WTC11 (cell line): ENCODE data around the gene TCF3. TPM values are rescaled to one million over a fixed set of nuclear protein-coding genes. Genes with fewer than 3 reads are reported as not detected.

Source experiments
- ATAC-seq: fragments of 200-7000 bp; cut with Tn5 transposase; 2 replicates; pipeline ENCODE4 v1.10.0; 2021; ENCODE audit warnings: mild to moderate bottlenecking, moderate library complexity
- CTCF ChIA-PET: fragments of 300-600 bp; sonication (Branson Sonifier 250); formaldehyde crosslinking; loops from one replicate; lab custom pipeline; 2021; ENCODE audit warnings: antibody characterized with exemption; lab: Charles Lee
- POLR2A ChIA-PET: fragments of 350-600 bp; sonication (Branson Sonifier 250); formaldehyde crosslinking; loops from one replicate; lab custom pipeline; 2021; ENCODE audit warnings: antibody characterized with exemption; lab: Charles Lee
- DNase-seq: peaks from one replicate; pipeline ENCODE4 v3.0.0; 2021; ENCODE audit warnings: low spot score
- H3K27ac Mint-ChIP-seq: 2 replicates; pipeline ENCODE4 v1.8.0; 2021; ENCODE audit warnings: mixed read lengths
- H3K27me3 Mint-ChIP-seq: 2 replicates; pipeline ENCODE4 v1.8.0; 2021; ENCODE audit warnings: low read depth, mild to moderate bottlenecking, moderate library complexity, mixed read lengths
- H3K36me3 Mint-ChIP-seq: 2 replicates; pipeline ENCODE4 v1.8.0; 2021; ENCODE audit warnings: mixed read lengths
- H3K4me1 Mint-ChIP-seq: 2 replicates; pipeline ENCODE4 v1.8.0; 2022; ENCODE audit warnings: mixed read lengths
- H3K4me3 Mint-ChIP-seq: 2 replicates; pipeline ENCODE4 v1.8.0; 2021; ENCODE audit warnings: mild to moderate bottlenecking, moderate library complexity, mixed read lengths
- H3K9me3 Mint-ChIP-seq: 2 replicates; pipeline ENCODE4 v1.8.0; 2021; ENCODE audit warnings: mixed read lengths
- ATF3 ChIP-seq: sonication (generic); formaldehyde crosslinking; conservative IDR thresholded peaks from 2 replicates; pipeline ENCODE4 v1.8.1; 2022; ENCODE audit warnings: mild to moderate bottlenecking, missing genetic modification reagents
- CDX4 ChIP-seq: fragments of 250-450 bp; sonication (Bioruptor Pico); IDR thresholded peaks from 2 replicates; pipeline ENCODE4 v1.9.0; 2021; ENCODE audit warnings: moderate library complexity, mild to moderate bottlenecking, inconsistent platforms, borderline replicate concordance
- CTCF ChIP-seq: fragments of 200-600 bp; IDR thresholded peaks from 2 replicates; pipeline ENCODE4 v1.8.0; 2022; ENCODE audit warnings: antibody characterized with exemption
- EMX1 ChIP-seq: fragments of 250-450 bp; sonication (Bioruptor Pico); IDR thresholded peaks from 2 replicates; pipeline ENCODE4 v1.8.0; 2021; ENCODE audit warnings: mild to moderate bottlenecking
- ERG ChIP-seq: fragments of 250-450 bp; sonication (Bioruptor Pico); IDR thresholded peaks from 2 replicates; pipeline ENCODE4 v1.8.0; 2021; ENCODE audit warnings: mild to moderate bottlenecking
- GABPB1 ChIP-seq: sonication (generic); formaldehyde crosslinking; IDR thresholded peaks from 2 replicates; pipeline ENCODE4 v1.8.1; 2023; ENCODE audit warnings: mild to moderate bottlenecking, missing genetic modification reagents
- JAZF1 ChIP-seq: fragments of 250-450 bp; sonication (Bioruptor Pico); IDR thresholded peaks from 2 replicates; pipeline ENCODE4 v1.9.0; 2021; ENCODE audit warnings: moderate library complexity, mild to moderate bottlenecking, inconsistent platforms
- NFATC4 ChIP-seq: fragments of 250-450 bp; sonication (Bioruptor Pico); IDR thresholded peaks from 2 replicates; pipeline ENCODE4 v1.9.0; 2021; ENCODE audit warnings: mild to moderate bottlenecking
- NFE2L1 ChIP-seq: sonication (generic); formaldehyde crosslinking; IDR thresholded peaks from 2 replicates; pipeline ENCODE4 v1.8.1; 2023; ENCODE audit warnings: missing genetic modification reagents
- RELA ChIP-seq: sonication (generic); formaldehyde crosslinking; IDR thresholded peaks from 2 replicates; pipeline ENCODE4 v1.8.1; 2022; ENCODE audit warnings: missing genetic modification reagents, mild to moderate bottlenecking, borderline replicate concordance
- SOX15 ChIP-seq: fragments of 250-450 bp; sonication (Bioruptor Pico); IDR thresholded peaks from 2 replicates; pipeline ENCODE4 v1.9.0; 2021; ENCODE audit warnings: mild to moderate bottlenecking
- SP1 ChIP-seq: sonication (generic); formaldehyde crosslinking; conservative IDR thresholded peaks from 2 replicates; pipeline ENCODE4 v1.8.1; 2022; ENCODE audit warnings: missing genetic modification reagents
- STAT6 ChIP-seq: sonication (generic); formaldehyde crosslinking; conservative IDR thresholded peaks from 2 replicates; pipeline ENCODE4 v1.8.1; 2023; ENCODE audit warnings: mild to moderate bottlenecking, low read depth, missing genetic modification reagents, moderate library complexity
- USF1 ChIP-seq: sonication (generic); formaldehyde crosslinking; IDR thresholded peaks from 2 replicates; pipeline ENCODE4 v1.8.0; 2022; ENCODE audit warnings: mild to moderate bottlenecking, missing genetic modification reagents
- ZNF232 ChIP-seq: sonication (generic); formaldehyde crosslinking; IDR thresholded peaks from 2 replicates; pipeline ENCODE4 v1.8.0; 2022; ENCODE audit warnings: mild to moderate bottlenecking, missing genetic modification reagents
- ZNF263 ChIP-seq: sonication (generic); formaldehyde crosslinking; IDR thresholded peaks from 2 replicates; pipeline ENCODE4 v1.8.1; 2022; ENCODE audit warnings: low read depth, mild to moderate bottlenecking, moderate library complexity, missing genetic modification reagents
- ZNF281 ChIP-seq: sonication (generic); formaldehyde crosslinking; IDR thresholded peaks from 2 replicates; pipeline ENCODE4 v1.8.0; 2023; ENCODE audit warnings: mild to moderate bottlenecking, missing genetic modification reagents
- ZSCAN18 ChIP-seq: fragments of 250-450 bp; sonication (Bioruptor Pico); IDR thresholded peaks from 2 replicates; pipeline ENCODE4 v2.1.2; 2022; ENCODE audit warnings: mild to moderate bottlenecking, moderate library complexity
- total RNA-seq: library from RNA; stranded (reverse); gene quantifications from 3 replicates; pipeline ENCODE4 v1.2.3, GENCODE V29; 2021

Gene TCF3
- total RNA-seq, 1 experiment from 2014 or later = 324 TPM

- H3K36me3 Mint-ChIP-seq = peaks cover 53% of the 10 kb centered on the region
- H3K9me3 Mint-ChIP-seq = no peaks in the 10 kb centered on the region
- ATAC-seq (no peak), DNase-seq (no peak)
- TF ChIP-seq NFATC4 = no peak
- TF ChIP-seq SOX15 = no peak
- no peak for TF ChIP-seq ZNF232 (CRISPR knock-in tag)
- no peak overlapping the region for H3K27ac Mint-ChIP-seq
- no peaks in the 10 kb centered on the region for H3K27me3 Mint-ChIP-seq
- no peak overlapping the region for H3K4me3 Mint-ChIP-seq
- POLR2A ChIA-PET = no interaction called here
- CTCF ChIA-PET = no interaction called here
- no peaks in the 10 kb centered on the region for H3K4me1 Mint-ChIP-seq
These were observed 40.0 kb downstream of the TCF3 start for GRCh38 chr19:1612114-1613086.

GRCh38 chr19:1611353-1611752 is 41.1 kb downstream of the TCF3 start:
- ATAC-seq = no peak
- Mint-ChIP-seq H3K4me1 (peaks cover 4% of the 10 kb centered on the region; the same call in 1 of the 2 replicates), H3K4me3 (no peak overlapping the region), H3K9me3 (no peaks in the 10 kb centered on the region), H3K27me3 (no peaks in the 10 kb centered on the region), H3K36me3 (peaks cover 43% of the 10 kb centered on the region), H3K27ac (no peak overlapping the region)
- ChIA-PET POLR2A (no interaction called here), CTCF (interaction anchor here (0.6 kb wide), 1 partner anchor 65 kb away, joined by 3 read pairs; no protein-coding TSS in a partner anchor)
- TF ChIP-seq ERG (CRISPR knock-in tag) (no peak), ZNF263 (no peak), RELA (no peak), CDX4 (CRISPR knock-in tag) (no peak), NFATC4 (no peak), ZNF281 (CRISPR knock-in tag) (no peak), USF1 (CRISPR knock-in tag) (no peak), EMX1 (CRISPR knock-in tag) (no peak), CTCF (no peak), SP1 (CRISPR knock-in tag) (no peak), JAZF1 (no peak), STAT6 (CRISPR knock-in tag) (no peak), NFE2L1 (CRISPR knock-in tag) (no peak), ATF3 (no peak), GABPB1 (CRISPR knock-in tag) (no peak), ZSCAN18 (no peak)
- DNase-seq = no peak
